H1 (cell line): ENCODE data around the gene DNER. TPM values are rescaled to one million over a fixed set of nuclear protein-coding genes. Genes with fewer than 3 reads are reported as not detected.
"Not testable (repeated sequence)": the region's sequence is repeated elsewhere in the genome, so short reads cannot be mapped to it uniquely, and the experiment has no call there.

Experiments
- CTCF ChIA-PET: fragments of 300-600 bp; sonication (Branson Sonifier 250); formaldehyde crosslinking; loops from one replicate; lab custom pipeline; 2021; ENCODE audit not compliant: partially characterized antibody; lab: Charles Lee
- POLR2A ChIA-PET: fragments of 300-600 bp; sonication (Branson Sonifier 250); formaldehyde crosslinking; loops from one replicate; lab custom pipeline; 2021; ENCODE audit warnings: inconsistent platforms; ENCODE audit not compliant: partially characterized antibody; lab: Charles Lee
- DNase-seq, 2 experiments: peaks; one replicate each; pipeline versions ENCODE4 v3.0.0 to v3.0.0-alpha.2; 2010 to 2022; ENCODE audit warnings: low spot score in 2 of 2, low read depth in 1 of 2, mixed read lengths in 1 of 2
- FAIRE-seq: peaks from 2 replicates; lab custom pipeline; 2011; peaks lifted over from hg19 to GRCh38; lab: Jason Lieb, UNC
- H2AFZ ChIP-seq: 2 replicates; pipeline ENCODE4 v1.8.1; 2012; ENCODE audit warnings: low read length, inconsistent platforms
- H2AK5ac ChIP-seq: 2 replicates; pipeline ENCODE4 v1.6.1; 2013; ENCODE audit warnings: low read depth, low read length
- H2BK120ac ChIP-seq: replicated peaks from 2 replicates; pipeline ENCODE3; 2013; ENCODE audit warnings: low read depth, low read length, inconsistent platforms
- H2BK12ac ChIP-seq: 2 replicates; pipeline ENCODE4 v1.6.1; 2013; ENCODE audit warnings: low read depth, low read length
- H2BK15ac ChIP-seq: 2 replicates; pipeline ENCODE4 v1.6.1; 2013; ENCODE audit warnings: low read length
- H2BK20ac ChIP-seq: 2 replicates; pipeline ENCODE4 v1.6.1; 2013; ENCODE audit warnings: low read length
- H2BK5ac ChIP-seq: 2 replicates; pipeline ENCODE4 v1.6.1; 2013; ENCODE audit warnings: low read depth, low read length
- H3K14ac ChIP-seq: 2 replicates; pipeline ENCODE4 v1.6.1; 2013; ENCODE audit warnings: inconsistent platforms; ENCODE audit not compliant: insufficient read length
- H3K18ac ChIP-seq: 2 replicates; pipeline ENCODE4 v1.6.1; 2013; ENCODE audit warnings: low read length; ENCODE audit errors: extremely low read depth
- H3K23ac ChIP-seq: 2 replicates; pipeline ENCODE4 v1.6.1; 2013; ENCODE audit warnings: inconsistent platforms; ENCODE audit not compliant: insufficient read length
- H3K23me2 ChIP-seq: 2 replicates; pipeline ENCODE4 v1.6.1; 2013; ENCODE audit warnings: low read depth, low read length
- H3K27ac ChIP-seq: 2 replicates; pipeline ENCODE4 v1.6.1; 2011; ENCODE audit warnings: low read depth, low read length, inconsistent platforms
- H3K27me3 ChIP-seq, 4 experiments: replicated peaks in 1 of 4; 1 replicate in 1 of 4; 2 replicates in 3 of 4; pipeline versions ENCODE4 v1.6.1 to v1.8.1; 2011 to 2013; ENCODE audit warnings: low read length in 3 of 4, mild to moderate bottlenecking in 3 of 4, inconsistent platforms in 2 of 4, mixed read lengths in 2 of 4, moderate library complexity in 1 of 4; ENCODE audit not compliant: control insufficient read depth in 3 of 4, insufficient read depth in 3 of 4; ENCODE audit errors: extremely low read depth in 1 of 4
- H3K36me3 ChIP-seq, 4 experiments: 2 replicates each; pipeline versions ENCODE4 v1.6.1 to v1.8.1; 2011 to 2013; ENCODE audit warnings: mild to moderate bottlenecking in 4 of 4, low read length in 3 of 4, moderate library complexity in 2 of 4, control low read depth in 1 of 4, inconsistent platforms in 1 of 4; ENCODE audit not compliant: insufficient read depth in 4 of 4, control insufficient read depth in 2 of 4
- H3K4ac ChIP-seq: replicated peaks from 2 replicates; pipeline ENCODE3; 2013; ENCODE audit warnings: low read length, low read depth, mixed read lengths, inconsistent platforms; ENCODE audit not compliant: insufficient read length
- H3K4me1 ChIP-seq, 4 experiments: replicated peaks in 1 of 4; 1 replicate in 1 of 4; 2 replicates in 3 of 4; pipeline versions ENCODE4 v1.6.1 to v1.8.1; 2011 to 2013; ENCODE audit warnings: low read length in 3 of 4, inconsistent platforms in 2 of 4, mixed read lengths in 1 of 4; ENCODE audit not compliant: insufficient read depth in 4 of 4, control insufficient read depth in 3 of 4
- H3K4me2 ChIP-seq, 2 experiments: 2 replicates each; pipeline versions ENCODE4 v1.6.1 to v1.8.1; 2011 to 2013; ENCODE audit warnings: low read depth in 2 of 2, low read length in 2 of 2, control low read depth in 1 of 2, inconsistent platforms in 1 of 2, mild to moderate bottlenecking in 1 of 2; ENCODE audit not compliant: insufficient read depth in 1 of 2
- H3K4me3 ChIP-seq, 4 experiments: fragments of 200-600, 300-600 bp in 1 of 4; sonication (generic), shearing (Covaris generic), sonication (Bioruptor Twin) in 1 of 4; 2 replicates each; pipeline versions ENCODE4 v1.5.1 to v1.8.1; 2011 to 2016; ENCODE audit warnings: low read length in 4 of 4, low read depth in 3 of 4, control low read depth in 2 of 4, inconsistent platforms in 2 of 4, mild to moderate bottlenecking in 2 of 4, mixed read lengths in 1 of 4, moderate library complexity in 1 of 4; ENCODE audit not compliant: insufficient read depth in 2 of 4; ENCODE audit errors: extremely low read depth in 1 of 4
- H3K56ac ChIP-seq: replicated peaks from 2 replicates; pipeline ENCODE3; 2013; ENCODE audit warnings: low read depth, mild to moderate bottlenecking, mixed read lengths, low read length, inconsistent platforms; ENCODE audit not compliant: insufficient read length
- H3K79me1 ChIP-seq: 2 replicates; pipeline ENCODE4 v1.6.1; 2013; ENCODE audit warnings: low read depth, low read length, control low read depth
- H3K79me2 ChIP-seq, 2 experiments: 2 replicates each; pipeline versions ENCODE4 v1.6.1 to v1.8.1; 2012 to 2013; ENCODE audit warnings: low read length in 2 of 2, mild to moderate bottlenecking in 2 of 2, inconsistent platforms in 1 of 2; ENCODE audit not compliant: insufficient read depth in 2 of 2, control insufficient read depth in 1 of 2
- H3K9ac ChIP-seq, 4 experiments: replicated peaks in 1 of 4; 1 replicate in 1 of 4; 2 replicates in 3 of 4; pipeline versions ENCODE4 v1.6.1 to v1.8.1; 2011 to 2013; ENCODE audit warnings: low read depth in 3 of 4, low read length in 3 of 4, control low read depth in 2 of 4, mild to moderate bottlenecking in 2 of 4, moderate library complexity in 2 of 4, inconsistent platforms in 1 of 4; ENCODE audit errors: extremely low read depth in 1 of 4
- H3K9me3 ChIP-seq, 2 experiments: 2 replicates each; pipeline versions ENCODE4 v1.6.1 to v1.8.1; 2012 to 2013; ENCODE audit warnings: mild to moderate bottlenecking in 2 of 2, moderate library complexity in 2 of 2, control low read depth in 1 of 2, inconsistent platforms in 1 of 2, low read depth in 1 of 2, low read length in 1 of 2, mixed read lengths in 1 of 2; ENCODE audit not compliant: insufficient read depth in 2 of 2
- H4K20me1 ChIP-seq, 2 experiments: replicated peaks in 1 of 2; 2 replicates each; pipeline versions ENCODE3 to v1.8.1; 2011 to 2013; ENCODE audit warnings: inconsistent platforms in 2 of 2, low read length in 2 of 2, mild to moderate bottlenecking in 1 of 2; ENCODE audit not compliant: insufficient read depth in 2 of 2, control insufficient read depth in 1 of 2
- H4K5ac ChIP-seq: 2 replicates; pipeline ENCODE4 v1.6.1; 2013; ENCODE audit warnings: low read length, low read depth, mixed read lengths, inconsistent platforms; ENCODE audit not compliant: insufficient read length
- H4K8ac ChIP-seq: 2 replicates; pipeline ENCODE4 v1.8.0; 2013; ENCODE audit warnings: mild to moderate bottlenecking, moderate library complexity, low read length, inconsistent platforms; ENCODE audit not compliant: insufficient read depth; ENCODE audit errors: extremely low read depth
- H4K91ac ChIP-seq: replicated peaks from 2 replicates; pipeline ENCODE3; 2013; ENCODE audit warnings: low read length, mixed read lengths, inconsistent platforms; ENCODE audit not compliant: insufficient read length
- SP4 ChIP-seq: IDR thresholded peaks from 2 replicates; pipeline ENCODE4 v1.6.1; 2012; ENCODE audit warnings: low read length, inconsistent platforms
- TCF12 ChIP-seq: IDR thresholded peaks from 2 replicates; pipeline ENCODE4 v1.6.1; 2011; ENCODE audit warnings: low read depth, mild to moderate bottlenecking, low read length
- WGBS, 2 experiments: shearing (Covaris generic) in 1 of 2; methylation state at CpG; one replicate each; pipeline versions ENCODE4 v1.1.6 to v1.1.7; 2013 to 2015; ENCODE audit warnings: low lambda C conversion rate in 2 of 2, mixed read lengths in 2 of 2, inconsistent platforms in 1 of 2, low coverage in 1 of 2, missing lambda C conversion rate in 1 of 2; ENCODE audit not compliant: insufficient replicate concordance in 2 of 2, insufficient coverage in 1 of 2, insufficient read length in 1 of 2; ENCODE audit errors: extremely low coverage in 1 of 2, missing lambda C conversion rate in 1 of 2; 5-methylcytosine and 5-hydroxymethylcytosine counted together
- polyA plus RNA-seq, 7 experiments: library from polyadenylated mRNA; depleted of rRNA in 3 of 7; stranded (reverse) in 5 of 7; unstranded in 2 of 7; fragments of >200 nt in 5 of 7; fragments of 200-250 nt in 2 of 7; gene quantifications; 1 replicate in 5 of 7; 2 replicates in 1 of 7; 4 replicates in 1 of 7; pipeline versions ENCODE4 v1.2.1 to v1.2.3, GENCODE V29; 2011 to 2013; ENCODE audit warnings: missing spikeins in 2 of 7, mixed read lengths in 2 of 7
- total RNA-seq: library from RNA; stranded (reverse); fragmentation: NEBNext Ultra II Directional; extraction: Animal tissue kit (Norgen Biotek cat#: 25700); gene quantifications from 2 replicates; pipeline ENCODE4 v1.2.1, GENCODE V29; 2021

The DNER gene
- total and polyA plus RNA-seq, 2 of the 8 experiments (the other 6 are each of a cell fraction or from before 2014, with no cell fraction given): 6.8 to 16.3 TPM

GRCh38 chr2:229695961-229696360, 18.4 kb downstream of the DNER start:
- H3K9me3 ChIP-seq: peaks cover 4 to 8% of the 10 kb centered on the region in 2 experiments
- H3K14ac ChIP-seq: no peak overlapping the region
- H3K27ac ChIP-seq: no peak overlapping the region
- peaks cover 0 to 6% (median 0%) of the 10 kb centered on the region in 4 experiments; a peak in 2 of 7 replicates for H3K4me1 ChIP-seq
- no peaks in the 10 kb centered on the region for H3K27me3 ChIP-seq
- H3K18ac ChIP-seq: no peak overlapping the region
- WGBS, 2 experiments: 94% methylated on average over 2 of the region's 2 CpGs; no CpG with 5 or more reads in 1 of the 2 experiments
- no peak overlapping the region for H4K91ac ChIP-seq
- no peak overlapping the region for H3K23ac ChIP-seq
- ChIA-PET POLR2A (no interaction called here), CTCF (interaction anchor here (1.1 to 1.6 kb wide), 2 partner anchors 16 to 33 kb away, joined by 3 to 5 read pairs; no protein-coding TSS in a partner anchor)
- H2BK15ac ChIP-seq: no peak overlapping the region
- no peak for TF ChIP-seq TCF12
- no peak for TF ChIP-seq SP4
- H3K9ac ChIP-seq: no peak overlapping the region
- H4K8ac ChIP-seq: no peak overlapping the region
- FAIRE-seq (no peak), DNase-seq (no peak)
- H3K23me2 ChIP-seq: no peaks in the 10 kb centered on the region; the same call in 1 of the 2 replicates
- H2BK5ac ChIP-seq: no peak overlapping the region
- H4K20me1 ChIP-seq: no peaks in the 10 kb centered on the region
- no peak overlapping the region for H3K4me3 ChIP-seq
- no peak overlapping the region for H2AFZ ChIP-seq
- H3K56ac ChIP-seq: no peak overlapping the region
- no peak overlapping the region for H2AK5ac ChIP-seq
- H2BK12ac ChIP-seq: no peak overlapping the region
- peaks cover 0 to 2% (median 0%) of the 10 kb centered on the region in 4 experiments; a peak in 1 of 8 replicates for H3K36me3 ChIP-seq
- H4K5ac ChIP-seq: no peak overlapping the region
- no peak overlapping the region for H2BK120ac ChIP-seq
- H3K79me2 ChIP-seq: no peaks in the 10 kb centered on the region
- no peak overlapping the region for H3K4me2 ChIP-seq
- no peaks in the 10 kb centered on the region for H3K79me1 ChIP-seq
- no peak overlapping the region for H2BK20ac ChIP-seq
- no peak overlapping the region for H3K4ac ChIP-seq

- 100% methylated on average over 1 of the region's 1 CpG; no CpG with 5 or more reads in 1 of the 2 experiments for WGBS, 2 experiments
- POLR2A ChIA-PET, FAIRE-seq: not testable (repeated sequence)
Observed at GRCh38 chr2:229693845-229694244, 20.5 kb downstream of the DNER start.

More at GRCh38 chr2:229693845-229694244, 20.5 kb downstream of the DNER start:
- H3K14ac ChIP-seq, H3K56ac ChIP-seq, H4K20me1 ChIP-seq, H4K91ac ChIP-seq, H3K4me1 ChIP-seq, H4K8ac ChIP-seq, H3K9me3 ChIP-seq, H2BK120ac ChIP-seq, H2AK5ac ChIP-seq, H2BK20ac ChIP-seq, H2BK5ac ChIP-seq, H3K23me2 ChIP-seq, H3K4me2 ChIP-seq, H4K5ac ChIP-seq, H3K4ac ChIP-seq, H2AFZ ChIP-seq, H3K79me2 ChIP-seq, H3K27me3 ChIP-seq, H3K4me3 ChIP-seq, H3K18ac ChIP-seq, H3K23ac ChIP-seq, H3K9ac ChIP-seq, H3K36me3 ChIP-seq, CTCF ChIA-PET, H3K27ac ChIP-seq, H2BK12ac ChIP-seq, DNase-seq, H2BK15ac ChIP-seq, H3K79me1 ChIP-seq: not testable (repeated sequence)
